HG02642 (cell line): ENCODE measurements around the gene CREBBP.

Source experiments
- ATAC-seq: cut with Tn5 transposase; IDR thresholded peaks from one replicate; pipeline ENCODE4 v1.9.1; 2021; ENCODE audit warnings: mild to moderate bottlenecking; ENCODE audit not compliant: unreplicated experiment, poor library complexity

The CREBBP gene

GRCh38 chr16:3691761-3692160 lies 188.8 kb downstream of the CREBBP start:
- ATAC-seq, result no peak

GRCh38 chr16:3690980-3691720 lies 189.4 kb downstream of the CREBBP start:
- no peak for ATAC-seq

GRCh38 chr16:3690470-3690928 lies 190.0 kb downstream of the CREBBP start:
- peak; percentile 69 for ATAC-seq

GRCh38 chr16:3689731-3690130 lies 190.8 kb downstream of the CREBBP start:
- no peak for ATAC-seq

- no peak for ATAC-seq
Measured at GRCh38 chr16:3687792-3688191, 192.7 kb downstream of the CREBBP start.

GRCh38 chr16:3687021-3687420 lies 193.5 kb downstream of the CREBBP start:
- ATAC-seq, result no peak

GRCh38 chr16:3681206-3681605 lies 199.3 kb downstream of the CREBBP start:
- ATAC-seq, result no peak

GRCh38 chr16:3677994-3678393 lies 202.5 kb downstream of the CREBBP start:
- no peak for ATAC-seq

GRCh38 chr16:3675601-3676130 lies 204.8 kb downstream of the CREBBP start:
- no peak for ATAC-seq
